ENCODE measurements around the gene PSMF1. TPM values are rescaled to one million over a fixed set of nuclear protein-coding genes. Genes with fewer than 3 reads are reported as not detected.

The PSMF1 gene
- total RNA-seq, 1 experiment from 2014 or later, result 90.8 TPM

DNA sequence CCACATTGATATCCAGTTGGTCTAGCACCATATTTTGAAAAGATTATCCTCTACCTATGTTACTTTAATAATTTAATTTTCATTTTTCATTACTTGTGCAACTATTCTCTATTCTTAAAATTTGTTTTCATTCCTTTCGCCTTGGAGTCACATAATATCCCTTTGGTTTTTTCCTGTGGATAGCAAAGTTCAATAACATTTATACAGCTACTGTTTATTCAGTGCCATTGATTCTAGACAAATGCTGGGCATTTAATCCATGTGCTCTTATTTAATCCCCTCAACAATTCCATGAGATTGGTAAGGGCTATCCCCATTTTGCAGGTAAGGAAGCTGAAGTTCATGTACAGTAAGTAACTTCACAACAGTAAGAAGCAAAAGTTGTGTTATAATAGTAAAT is 32.6 kb downstream of the PSMF1 start:
- no peak overlapping the region for H3K27ac ChIP-seq (ENCODE audit: insufficient read length, low read depth, low read length)
- no peak overlapping the region for H3K4me2 ChIP-seq (ENCODE audit: insufficient read depth, insufficient read length, low read length)
- H2BK120ac ChIP-seq (ENCODE audit: low read depth, low read length, poor library complexity, severe bottlenecking), result no peak overlapping the region
- H3K18ac ChIP-seq (ENCODE audit: insufficient read length, low read depth, low read length), result no peak overlapping the region
- no peaks in the 10 kb centered on the region for H4K20me1 ChIP-seq (ENCODE audit: control insufficient read depth, insufficient read depth, insufficient read length)
- no peaks in the 10 kb centered on the region for H3K9me3 ChIP-seq (ENCODE audit: control insufficient read depth, low read depth, low read length)
- no peaks in the 10 kb centered on the region for H3K4me1 Mint-ChIP-seq
- H4K8ac ChIP-seq (replicated peaks; ENCODE audit: insufficient read length, low read depth, low read length), result no peak overlapping the region
- H3K4ac ChIP-seq (ENCODE audit: low read depth, low read length), result no peak overlapping the region
- no peaks in the 10 kb centered on the region for H3K79me1 ChIP-seq (ENCODE audit: insufficient read depth, low read depth, low read length, poor library complexity, severe bottlenecking)
- H4K5ac ChIP-seq (ENCODE audit: insufficient read length, low read depth, low read length), result no peak overlapping the region
- DNase-seq, result no peak
- no peak overlapping the region for H3K14ac ChIP-seq (ENCODE audit: insufficient read depth, low read length)
- no peaks in the 10 kb centered on the region for H3K27me3 Mint-ChIP-seq (ENCODE audit: low read depth)
- H3K4me3 Mint-ChIP-seq, result no peak overlapping the region
- H3K27ac Mint-ChIP-seq, result no peak overlapping the region
- H2BK15ac ChIP-seq (ENCODE audit: low read depth, low read length), result no peak overlapping the region
- H2AFZ ChIP-seq (ENCODE audit: low read length), result no peak overlapping the region
- H2BK5ac ChIP-seq (ENCODE audit: insufficient read length, low read length), result no peak overlapping the region
- H3K23me2 ChIP-seq (ENCODE audit: insufficient read length, low read depth, low read length, poor library complexity, severe bottlenecking), result no peaks in the 10 kb centered on the region
- H3K9ac ChIP-seq (ENCODE audit: extremely low read depth, insufficient read length, low read length), result no peak overlapping the region
- H3K56ac ChIP-seq (ENCODE audit: insufficient read length, low read depth, low read length), result no peak overlapping the region
- no peaks in the 10 kb centered on the region for H3K27me3 ChIP-seq (ENCODE audit: insufficient read depth, low read length)
- no peaks in the 10 kb centered on the region for H3K4me1 ChIP-seq (ENCODE audit: insufficient read depth, low read length)
- no peaks in the 10 kb centered on the region for H3K9me3 Mint-ChIP-seq
- H3T11ph ChIP-seq (ENCODE audit: low read length), result no peak overlapping the region
- no peak overlapping the region for H3K23ac ChIP-seq (ENCODE audit: insufficient read length, low read depth, low read length)
- H3K36me3 Mint-ChIP-seq (ENCODE audit: insufficient read depth in 1 of 3, low read depth in 3 of 3), result peaks cover 8 to 39% (median 20%) of the 10 kb centered on the region in 3 experiments; a peak in 6 of 7 replicates
- no peaks in the 10 kb centered on the region for H3K79me2 ChIP-seq (ENCODE audit: insufficient read depth, low read length)
- H2AK5ac ChIP-seq (ENCODE audit: insufficient read length, low read length), result no peak overlapping the region
- no CpG with 5 or more reads among the region's 1 CpG for WGBS (ENCODE audit: extremely low coverage, insufficient read length, low lambda C conversion rate)
- H4K91ac ChIP-seq (ENCODE audit: insufficient read length, low read depth, low read length), result no peak overlapping the region
- H2BK12ac ChIP-seq (ENCODE audit: insufficient read length, low read depth, low read length), result no peak overlapping the region
- H2BK20ac ChIP-seq (ENCODE audit: low read depth, low read length, poor library complexity, severe bottlenecking), result no peak overlapping the region
- TF ChIP-seq, protein P1, sequence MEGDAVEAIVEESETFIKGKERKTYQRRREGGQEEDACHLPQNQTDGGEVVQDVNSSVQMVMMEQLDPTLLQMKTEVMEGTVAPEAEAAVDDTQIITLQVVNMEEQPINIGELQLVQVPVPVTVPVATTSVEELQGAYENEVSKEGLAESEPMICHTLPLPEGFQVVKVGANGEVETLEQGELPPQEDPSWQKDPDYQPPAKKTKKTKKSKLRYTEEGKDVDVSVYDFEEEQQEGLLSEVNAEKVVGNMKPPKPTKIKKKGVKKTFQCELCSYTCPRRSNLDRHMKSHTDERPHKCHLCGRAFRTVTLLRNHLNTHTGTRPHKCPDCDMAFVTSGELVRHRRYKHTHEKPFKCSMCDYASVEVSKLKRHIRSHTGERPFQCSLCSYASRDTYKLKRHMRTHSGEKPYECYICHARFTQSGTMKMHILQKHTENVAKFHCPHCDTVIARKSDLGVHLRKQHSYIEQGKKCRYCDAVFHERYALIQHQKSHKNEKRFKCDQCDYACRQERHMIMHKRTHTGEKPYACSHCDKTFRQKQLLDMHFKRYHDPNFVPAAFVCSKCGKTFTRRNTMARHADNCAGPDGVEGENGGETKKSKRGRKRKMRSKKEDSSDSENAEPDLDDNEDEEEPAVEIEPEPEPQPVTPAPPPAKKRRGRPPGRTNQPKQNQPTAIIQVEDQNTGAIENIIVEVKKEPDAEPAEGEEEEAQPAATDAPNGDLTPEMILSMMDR (conservative IDR thresholded peaks at IDR 0.05), result no peak
